ENCODE measurements around the gene PHF1. TPM values are rescaled to one million over a fixed set of nuclear protein-coding genes. Genes with fewer than 3 reads are reported as not detected.

Gene PHF1
- total RNA-seq, 2 donors from 2014 or later = 21.9 to 39.5 TPM

DNA sequence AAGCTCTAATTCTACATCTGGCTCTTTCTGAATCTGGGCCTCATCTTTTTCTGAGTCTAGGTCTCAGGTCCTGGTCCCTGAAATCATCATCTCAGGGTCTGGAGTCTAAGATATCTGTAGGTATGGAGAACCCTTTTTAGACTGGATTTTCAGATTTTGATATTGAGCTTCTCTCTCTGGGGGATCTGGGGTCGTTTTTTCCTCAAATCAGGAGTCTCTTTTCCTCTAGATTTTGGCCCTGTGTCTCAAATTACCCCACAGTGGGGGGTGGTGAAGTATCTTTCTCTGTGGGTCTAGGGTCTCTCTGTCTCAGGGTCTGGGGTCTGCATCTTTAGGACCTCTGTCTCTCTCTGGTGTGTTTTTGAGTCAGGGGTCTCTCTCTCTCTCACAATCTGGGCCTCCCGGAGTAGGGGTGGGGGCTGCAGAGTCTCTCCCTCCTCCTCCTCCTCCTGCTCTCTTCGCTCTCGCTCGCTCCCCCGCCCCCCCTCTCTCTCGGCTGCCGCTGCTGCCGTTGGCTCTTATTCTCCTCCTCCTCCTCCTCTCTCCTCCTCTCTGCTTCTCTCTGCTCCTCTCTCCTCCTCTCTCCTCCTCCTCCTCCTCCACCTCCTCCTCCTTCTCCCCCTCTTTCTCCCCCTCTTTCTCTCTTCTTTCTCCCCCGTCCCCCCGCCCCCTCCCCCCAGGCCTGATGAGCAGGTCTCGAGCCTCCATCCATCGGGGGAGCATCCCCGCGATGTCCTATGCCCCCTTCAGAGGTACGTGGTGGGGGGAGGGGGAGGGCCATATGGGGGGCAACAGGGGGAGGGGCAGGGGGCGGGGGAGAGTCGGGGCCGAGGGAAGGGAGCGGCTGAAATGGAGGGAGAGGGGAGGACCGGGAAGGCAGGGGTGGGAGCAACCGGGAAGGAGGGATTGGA, 9.0 kb downstream of the PHF1 start, which contains the start of gene SYNGAP1:
Gene SYNGAP1 (plus strand): TSS at position 486 of the 911 bp plus-strand sequence. CDS start 200 bp downstream, at position 686.
- intact Hi-C loops (cut with DNase I) = loop anchor here (10.0 kb wide), 1 partner anchor 105 kb away; the partner anchor contains the start of genes TAPBP and ZBTB22
- Histone ChIP-seq H3K9ac (ENCODE audit: low read depth in 2 of 2, low read length in 2 of 2) (peak within 1 kb of the TSS; percentile 67 to 93), H3K27ac (peak within 1 kb of the TSS; percentile 79)

DNA sequence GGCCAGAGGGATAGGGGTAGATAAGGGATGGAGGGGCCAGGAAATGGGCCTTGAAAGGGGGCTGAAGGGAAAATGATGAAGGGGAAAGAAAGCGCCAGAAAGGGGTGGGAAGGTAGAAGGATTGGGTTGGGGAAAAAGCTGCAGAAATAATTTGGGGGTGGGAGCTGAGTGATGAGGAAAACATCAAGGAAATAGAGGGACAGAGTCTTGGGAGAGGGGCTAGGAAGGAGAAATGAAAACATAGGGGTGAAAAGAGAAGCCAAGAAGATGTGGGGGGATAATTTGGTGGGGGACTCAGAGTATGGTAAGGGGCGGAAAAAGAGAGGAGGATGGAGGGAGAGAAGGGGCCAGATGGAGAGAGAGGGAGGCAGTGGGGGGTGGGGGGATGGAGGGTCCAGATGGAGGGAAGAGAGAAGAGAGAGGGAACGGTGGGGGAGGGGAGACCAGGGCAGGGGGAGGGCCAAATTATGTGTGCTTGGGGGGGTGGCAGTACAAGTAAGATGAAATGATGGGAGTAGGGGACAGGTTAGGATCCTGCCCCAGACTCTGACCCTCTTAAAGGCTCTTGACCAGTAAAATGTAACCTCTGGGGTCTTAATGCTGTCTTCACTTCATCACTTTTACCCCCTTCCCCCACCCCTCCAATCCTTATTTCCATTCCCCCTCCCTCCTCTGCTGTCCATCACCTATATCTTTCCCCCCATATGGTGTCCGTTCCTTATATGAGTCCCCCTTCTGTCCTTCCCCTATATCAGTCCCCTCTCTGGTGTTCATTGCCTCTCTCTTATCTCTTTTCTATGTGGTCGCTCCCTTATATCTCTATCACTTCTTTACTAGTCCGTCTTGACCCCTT, 9.9 kb downstream of the PHF1 start:
- H3K4me1 ChIP-seq = peaks cover 7% of the 10 kb centered on the region

More for the DNA sequence above, 9.0 kb downstream of the PHF1 start, which contains the start of gene SYNGAP1:
- peaks cover 7% of the 10 kb centered on the region for H3K4me1 ChIP-seq
- H3K4me3 ChIP-seq = no peak within 1 kb of the TSS
- H3K36me3 ChIP-seq = no peaks in the 10 kb centered on the region
- H3K27me3 ChIP-seq = no peaks in the 10 kb centered on the region
- TF ChIP-seq, protein P1, sequence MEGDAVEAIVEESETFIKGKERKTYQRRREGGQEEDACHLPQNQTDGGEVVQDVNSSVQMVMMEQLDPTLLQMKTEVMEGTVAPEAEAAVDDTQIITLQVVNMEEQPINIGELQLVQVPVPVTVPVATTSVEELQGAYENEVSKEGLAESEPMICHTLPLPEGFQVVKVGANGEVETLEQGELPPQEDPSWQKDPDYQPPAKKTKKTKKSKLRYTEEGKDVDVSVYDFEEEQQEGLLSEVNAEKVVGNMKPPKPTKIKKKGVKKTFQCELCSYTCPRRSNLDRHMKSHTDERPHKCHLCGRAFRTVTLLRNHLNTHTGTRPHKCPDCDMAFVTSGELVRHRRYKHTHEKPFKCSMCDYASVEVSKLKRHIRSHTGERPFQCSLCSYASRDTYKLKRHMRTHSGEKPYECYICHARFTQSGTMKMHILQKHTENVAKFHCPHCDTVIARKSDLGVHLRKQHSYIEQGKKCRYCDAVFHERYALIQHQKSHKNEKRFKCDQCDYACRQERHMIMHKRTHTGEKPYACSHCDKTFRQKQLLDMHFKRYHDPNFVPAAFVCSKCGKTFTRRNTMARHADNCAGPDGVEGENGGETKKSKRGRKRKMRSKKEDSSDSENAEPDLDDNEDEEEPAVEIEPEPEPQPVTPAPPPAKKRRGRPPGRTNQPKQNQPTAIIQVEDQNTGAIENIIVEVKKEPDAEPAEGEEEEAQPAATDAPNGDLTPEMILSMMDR (IDR thresholded peaks at IDR 0.05) = no peak
- DNase-seq = no peak
- no peaks in the 10 kb centered on the region for H3K9me3 ChIP-seq

DNA sequence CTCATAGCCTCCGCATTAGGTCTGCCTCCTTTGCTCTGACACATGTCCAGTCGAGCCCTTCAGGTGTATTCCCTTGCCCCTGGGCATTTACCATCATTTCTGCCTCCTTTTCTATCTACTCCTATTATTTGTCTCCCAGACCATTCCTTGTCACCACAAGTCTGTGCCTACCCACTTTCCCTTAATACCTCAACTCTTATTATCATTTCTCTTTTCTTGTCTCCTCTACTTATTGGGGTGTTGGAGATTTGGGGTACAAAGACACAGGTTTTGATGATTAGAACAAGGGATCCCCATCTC, 10.5 kb downstream of the PHF1 start:
- no peak for DNase-seq
- Histone ChIP-seq H3K4me1 (peaks cover 4% of the 10 kb centered on the region), H3K4me3 (no peak overlapping the region), H3K36me3 (no peaks in the 10 kb centered on the region), H3K27ac (no peak overlapping the region), H3K27me3 (no peaks in the 10 kb centered on the region), H3K9ac (ENCODE audit: low read depth in 2 of 2, low read length in 2 of 2) (no peak overlapping the region), H3K9me3 (no peaks in the 10 kb centered on the region)
- TF ChIP-seq, protein P1 (IDR thresholded peaks at IDR 0.05) = no peak
- intact Hi-C loops (cut with DNase I) = no loop called here

More for the DNA sequence above, 9.9 kb downstream of the PHF1 start:
- no peaks in the 10 kb centered on the region for H3K36me3 ChIP-seq
- TF ChIP-seq, protein P1 (IDR thresholded peaks at IDR 0.05) = no peak
- no peaks in the 10 kb centered on the region for H3K27me3 ChIP-seq
- H3K4me3 ChIP-seq = no peak overlapping the region
- no peak for DNase-seq
- no peaks in the 10 kb centered on the region for H3K9me3 ChIP-seq
- H3K27ac ChIP-seq = no peak overlapping the region
- peak overlapping the region in 1 of 2 donors; percentile 13 for H3K9ac ChIP-seq (ENCODE audit: low read depth in 2 of 2, low read length in 2 of 2)
- intact Hi-C loops (cut with DNase I) = no loop called here

DNA sequence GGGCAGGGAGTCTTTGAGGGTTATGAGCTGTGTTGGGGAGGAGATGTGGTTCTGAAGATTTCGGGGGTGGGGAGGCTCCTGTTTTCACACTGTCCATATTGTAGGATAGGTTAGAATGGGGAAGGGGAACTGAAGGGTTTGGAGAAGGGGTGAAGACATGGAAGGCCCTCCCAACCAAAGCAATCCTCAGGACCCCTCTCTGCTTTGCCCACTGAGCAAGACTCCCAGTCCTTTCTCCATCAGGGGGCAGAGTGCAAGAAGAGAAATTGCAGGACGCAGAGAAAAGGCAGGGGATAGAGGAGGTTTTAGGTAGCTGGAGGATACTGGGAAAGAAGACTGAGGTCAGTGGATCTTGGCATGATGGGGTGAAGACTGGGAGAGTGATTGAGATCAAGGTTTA, 13.0 kb downstream of the PHF1 start:
- intact Hi-C loops (cut with DNase I) = no loop called here
- Histone ChIP-seq H3K36me3 (no peaks in the 10 kb centered on the region), H3K27ac (no peak overlapping the region), H3K4me1 (peaks cover 7% of the 10 kb centered on the region), H3K9me3 (no peaks in the 10 kb centered on the region), H3K9ac (ENCODE audit: low read depth in 2 of 2, low read length in 2 of 2) (no peak overlapping the region), H3K4me3 (no peak overlapping the region), H3K27me3 (no peaks in the 10 kb centered on the region)
- TF ChIP-seq, protein P1 (IDR thresholded peaks at IDR 0.05) = no peak
- DNase-seq = no peak
